ENCODE data around the gene TDG.

Gene TDG

GRCh38 chr12:103958621-103959020, 7.1 kb upstream of the TDG start:
- DNase-seq (ENCODE audit: low read depth in 4 of 4, low spot score in 1 of 4): no peak

- DNase-seq (ENCODE audit: low read depth in 4 of 4, low spot score in 1 of 4): no peak
Observed at GRCh38 chr12:103960616-103961227, 5.0 kb upstream of the TDG start.

- DNase-seq (ENCODE audit: low read depth in 4 of 4, low spot score in 1 of 4): no peak
Observed at GRCh38 chr12:103962493-103962892, 3.2 kb upstream of the TDG start.

- no peak for DNase-seq (ENCODE audit: low read depth in 4 of 4, low spot score in 1 of 4)
Observed at GRCh38 chr12:103964805-103965204, 867 bp upstream of the TDG start.

- no peak for DNase-seq (ENCODE audit: low read depth in 4 of 4, low spot score in 1 of 4)
Observed at GRCh38 chr12:103965255-103965589, 450 bp upstream of the TDG start.

- DNase-seq (ENCODE audit: low read depth in 4 of 4, low spot score in 1 of 4): no peak
Observed at GRCh38 chr12:103966736-103967135, 1.1 kb downstream of the TDG start.

GRCh38 chr12:103969391-103969790, 3.7 kb downstream of the TDG start:
- DNase-seq (ENCODE audit: low read depth in 4 of 4, low spot score in 1 of 4): no peak

- no peak for DNase-seq (ENCODE audit: low read depth in 4 of 4, low spot score in 1 of 4)
Observed at GRCh38 chr12:103973909-103974308, 8.2 kb downstream of the TDG start.

GRCh38 chr12:103975368-103975767, 9.7 kb downstream of the TDG start:
- no peak for DNase-seq (ENCODE audit: low read depth in 4 of 4, low spot score in 1 of 4)

GRCh38 chr12:103978384-103978982, 12.8 kb downstream of the TDG start:
- no peak for DNase-seq (ENCODE audit: low read depth in 4 of 4, low spot score in 1 of 4)

- DNase-seq (ENCODE audit: low read depth in 4 of 4, low spot score in 1 of 4): no peak
Observed at GRCh38 chr12:103986829-103987228, 21.2 kb downstream of the TDG start.

- no peak for DNase-seq (ENCODE audit: low read depth in 4 of 4, low spot score in 1 of 4)
Observed at GRCh38 chr12:103994235-103994634, 28.6 kb downstream of the TDG start.

- DNase-seq (ENCODE audit: low read depth in 4 of 4, low spot score in 1 of 4): no peak
Observed at GRCh38 chr12:103996595-103996994, 30.9 kb downstream of the TDG start.

GRCh38 chr12:103997286-103997900, 31.7 kb downstream of the TDG start:
- DNase-seq (ENCODE audit: low read depth in 4 of 4, low spot score in 1 of 4): no peak

GRCh38 chr12:103998976-103999375, 33.3 kb downstream of the TDG start:
- no peak for DNase-seq (ENCODE audit: low read depth in 4 of 4, low spot score in 1 of 4)

- DNase-seq (ENCODE audit: low read depth in 4 of 4, low spot score in 1 of 4): no peak
Observed at GRCh38 chr12:104000807-104001434, 35.2 kb downstream of the TDG start.

GRCh38 chr12:104002686-104003085, 37.0 kb downstream of the TDG start:
- no peak for DNase-seq (ENCODE audit: low read depth in 4 of 4, low spot score in 1 of 4)

- no peak for DNase-seq (ENCODE audit: low read depth in 4 of 4, low spot score in 1 of 4)
Observed at GRCh38 chr12:104003596-104003995, 37.9 kb downstream of the TDG start.

- DNase-seq (ENCODE audit: low read depth in 4 of 4, low spot score in 1 of 4): no peak
Observed at GRCh38 chr12:104006929-104007328, 41.3 kb downstream of the TDG start.

- no peak for DNase-seq (ENCODE audit: low read depth in 4 of 4, low spot score in 1 of 4)
Observed at GRCh38 chr12:104010121-104010520, 44.4 kb downstream of the TDG start.

- no peak for DNase-seq (ENCODE audit: low read depth in 4 of 4, low spot score in 1 of 4)
Observed at GRCh38 chr12:104010606-104011169, 45.0 kb downstream of the TDG start.

GRCh38 chr12:104011253-104011652, 45.6 kb downstream of the TDG start:
- no peak for DNase-seq (ENCODE audit: low read depth in 4 of 4, low spot score in 1 of 4)

Measured in stimulated activated CD4-positive, alpha-beta T cell treated with anti-CD3 and anti-CD28 coated beads, Interleukin-1b, Interleukin-23, amount 100 ng/mL, for 24 hours (primary cell).